ENCODE data around the gene KIR2DL3.

KIR2DL3 gene

GRCh38 chr19:54795758-54796157, 57.4 kb downstream of the KIR2DL3 start:
- DNase-seq = no peak

Data from NCI-H2081 (cell line).